PFSK-1 (cell line): ENCODE measurements around the gene KIAA2012.

Source experiments
- POLR2AphosphoS5 ChIP-seq: IDR thresholded peaks from 2 replicates; pipeline ENCODE4 v1.6.1; 2012; ENCODE audit warnings: low read depth, mild to moderate bottlenecking, control low read depth, low read length, moderate library complexity
- SIN3A ChIP-seq: IDR thresholded peaks from 2 replicates; pipeline ENCODE4 v1.6.1; 2012; ENCODE audit warnings: mild to moderate bottlenecking, low read length, moderate library complexity, borderline replicate concordance; ENCODE audit not compliant: insufficient read depth

GRCh38 chr2:202035941-202036372 is 37.1 kb upstream of the KIAA2012 start:
- no peak for TF ChIP-seq POLR2AphosphoS5
- no peak for TF ChIP-seq SIN3A
